Caco-2 (cell line): Measurements from ENCODE around the gene ATG7. TPM values are rescaled to one million over a fixed set of nuclear protein-coding genes. Genes with fewer than 3 reads are reported as not detected.

Experiments used
- BruUV-seq: library from RNA; stranded (reverse); fragments of 400-500 nt; replicated peaks from 2 replicates; lab custom pipeline; 2021; lab: Mats Ljungman, UMichigan
- CTCF ChIA-PET: fragments of 300-600 bp; sonication (Branson Sonifier 250); formaldehyde crosslinking; loops from one replicate; lab custom pipeline; 2022; ENCODE audit warnings: antibody characterized with exemption; lab: Charles Lee
- POLR2A ChIA-PET: fragments of 300-600 bp; sonication (Branson Sonifier 250); formaldehyde crosslinking; loops from one replicate; lab custom pipeline; 2022; ENCODE audit warnings: antibody characterized with exemption; lab: Charles Lee
- DNase-seq, 2 experiments: peaks; one replicate each; pipeline versions ENCODE4 v3.0.0 to v3.0.0-alpha.2; 2020 to 2022
- H3K27me3 ChIP-seq: replicated peaks from 2 replicates; pipeline ENCODE4 v1.6.0; 2011; ENCODE audit warnings: low read length; ENCODE audit not compliant: control insufficient read depth, insufficient read depth
- H3K36me3 ChIP-seq: 2 replicates; pipeline ENCODE4 v1.5.1; 2011; ENCODE audit warnings: low read length; ENCODE audit not compliant: control insufficient read depth, insufficient read depth
- H3K4me1 ChIP-seq: fragments of 250-450 bp; sonication (Bioruptor Pico); 2 replicates; pipeline ENCODE4 v1.5.1; 2020; ENCODE audit warnings: mild to moderate bottlenecking
- H3K4me3 ChIP-seq: 2 replicates; pipeline ENCODE4 v1.5.1; 2011; ENCODE audit warnings: low read depth, mild to moderate bottlenecking, control low read depth, low read length
- H3K9me3 ChIP-seq: fragments of 250-450 bp; sonication (Bioruptor Pico); 2 replicates; pipeline ENCODE4 v1.5.1; 2020; ENCODE audit warnings: mild to moderate bottlenecking, moderate library complexity
- H3K27ac Mint-ChIP-seq: one replicate; pipeline ENCODE4 v1.8.0; 2022; ENCODE audit warnings: mixed read lengths; ENCODE audit not compliant: unreplicated experiment
- H3K27me3 Mint-ChIP-seq: one replicate; pipeline ENCODE4 v1.8.0; 2022; ENCODE audit warnings: mixed read lengths; ENCODE audit not compliant: insufficient read depth, unreplicated experiment
- H3K36me3 Mint-ChIP-seq: one replicate; pipeline ENCODE4 v1.8.0; 2022; ENCODE audit warnings: mild to moderate bottlenecking, mixed read lengths; ENCODE audit not compliant: insufficient read depth, unreplicated experiment
- H3K4me1 Mint-ChIP-seq: one replicate; pipeline ENCODE4 v1.8.0; 2022; ENCODE audit warnings: low read depth, mixed read lengths; ENCODE audit not compliant: unreplicated experiment
- H3K4me3 Mint-ChIP-seq: one replicate; pipeline ENCODE4 v1.8.0; 2022; ENCODE audit warnings: mild to moderate bottlenecking, moderate library complexity, mixed read lengths; ENCODE audit not compliant: unreplicated experiment
- H3K9me3 Mint-ChIP-seq: one replicate; pipeline ENCODE4 v1.8.0; 2022; ENCODE audit warnings: mixed read lengths; ENCODE audit not compliant: unreplicated experiment
- CTCF ChIP-seq, 2 experiments: fragments of 200-600 bp in 1 of 2; IDR thresholded peaks; 1 replicate in 1 of 2; 2 replicates in 1 of 2; pipeline versions ENCODE4 v1.5.1 to v1.8.0; 2011 to 2022; ENCODE audit warnings: antibody characterized with exemption in 1 of 2, control low read depth in 1 of 2, inconsistent platforms in 1 of 2, low read depth in 1 of 2, low read length in 1 of 2, mild to moderate bottlenecking in 1 of 2, moderate library complexity in 1 of 2; ENCODE audit not compliant: insufficient read depth in 1 of 2, severe bottlenecking in 1 of 2, unreplicated experiment in 1 of 2
- intact Hi-C: fragments of 100-400 bp; cut with micrococcal nuclease; formaldehyde crosslinking; loops from one replicate; pipeline ENCODE4 v1.10.0; 2022; ENCODE audit not compliant: unreplicated experiment
- total RNA-seq: library from RNA; stranded (reverse); gene quantifications from 2 replicates; pipeline ENCODE4 v1.2.3, GENCODE V29; 2022

ATG7 gene
- total RNA-seq, 1 experiment from 2014 or later: 24.4 TPM

GRCh38 chr3:11300970-11301369, 28.8 kb downstream of the ATG7 start:
- ChIA-PET POLR2A (no interaction called here), CTCF (no interaction called here)
- Mint-ChIP-seq H3K27ac (no peak overlapping the region), H3K36me3 (peaks cover 17% of the 10 kb centered on the region), H3K27me3 (no peaks in the 10 kb centered on the region), H3K4me3 (no peak overlapping the region), H3K9me3 (no peaks in the 10 kb centered on the region), H3K4me1 (no peaks in the 10 kb centered on the region)
- no peak for DNase-seq
- intact Hi-C loops: no loop called here
- no peaks in the 10 kb centered on the region for H3K4me1 ChIP-seq
- no peaks in the 10 kb centered on the region for H3K9me3 ChIP-seq
- BruUV-seq: no TSS peak
- no peak overlapping the region for H3K4me3 ChIP-seq
- H3K36me3 ChIP-seq: peaks cover 1% of the 10 kb centered on the region; the same call in 1 of the 2 replicates
- no peak for TF ChIP-seq CTCF (IDR thresholded peaks at IDR 0.05; ENCODE audit: insufficient read depth in 1 of 2, low read depth in 1 of 2, low read length in 1 of 2, severe bottlenecking in 1 of 2, unreplicated experiment in 1 of 2)
- no peaks in the 10 kb centered on the region for H3K27me3 ChIP-seq

DNA sequence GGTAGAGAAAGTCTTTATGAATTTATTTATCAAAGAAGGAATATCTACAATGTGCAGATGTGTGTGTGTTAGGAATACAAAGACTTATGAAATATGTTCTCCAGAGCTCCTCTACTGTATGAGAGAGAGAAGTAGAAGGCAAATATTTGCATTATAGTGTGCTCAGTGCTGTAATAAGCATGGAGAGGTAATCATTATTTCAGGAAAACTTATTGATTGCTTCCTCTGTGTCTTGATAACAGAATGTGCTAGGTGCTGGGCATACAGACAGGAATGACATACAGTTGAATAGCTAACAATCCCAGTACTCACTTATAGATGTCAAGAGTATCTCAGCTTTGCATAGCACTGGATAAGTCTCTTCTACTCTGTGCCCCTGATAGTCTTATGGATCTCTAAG, 30.2 kb downstream of the ATG7 start:
- TF ChIP-seq CTCF (IDR thresholded peaks at IDR 0.05; ENCODE audit: insufficient read depth in 1 of 2, low read depth in 1 of 2, low read length in 1 of 2, severe bottlenecking in 1 of 2, unreplicated experiment in 1 of 2): no peak
- no peak for DNase-seq
- Histone ChIP-seq H3K4me3 (no peak overlapping the region), H3K27me3 (no peaks in the 10 kb centered on the region), H3K9me3 (no peaks in the 10 kb centered on the region), H3K36me3 (peaks cover 1% of the 10 kb centered on the region; the same call in 1 of the 2 replicates), H3K4me1 (no peaks in the 10 kb centered on the region)
- POLR2A ChIA-PET: no interaction called here
- Mint-ChIP-seq H3K27ac (no peak overlapping the region), H3K4me1 (no peaks in the 10 kb centered on the region), H3K27me3 (no peaks in the 10 kb centered on the region), H3K4me3 (no peak overlapping the region), H3K36me3 (peaks cover 17% of the 10 kb centered on the region), H3K9me3 (no peaks in the 10 kb centered on the region)
- CTCF ChIA-PET: interaction anchor here (0.6 kb wide), 1 partner anchor 44 kb away, joined by 3 read pairs; no protein-coding TSS in a partner anchor
- BruUV-seq: no TSS peak
- intact Hi-C loops: no loop called here

DNA sequence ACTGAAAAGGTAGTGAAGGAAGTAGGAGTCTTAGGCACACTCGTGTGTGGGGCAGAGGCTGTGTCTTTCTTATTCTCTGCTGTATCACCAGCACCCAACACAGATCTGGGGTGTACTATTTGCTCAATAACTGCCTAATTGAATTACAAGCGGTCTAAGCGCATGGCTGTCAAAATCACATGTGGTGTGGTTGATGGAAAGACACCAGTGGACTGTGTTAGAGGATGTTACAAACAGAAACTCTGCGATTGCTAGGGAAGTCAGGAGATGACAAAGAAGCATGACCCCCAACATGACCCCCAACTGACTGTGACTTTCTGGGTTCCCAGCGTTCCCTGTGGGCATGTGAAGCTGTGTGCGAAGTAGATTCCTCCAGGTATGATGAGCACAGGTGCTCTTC, 32.0 kb downstream of the ATG7 start:
- H3K36me3 Mint-ChIP-seq: peaks cover 24% of the 10 kb centered on the region
- POLR2A ChIA-PET: no interaction called here
- intact Hi-C loops: no loop called here
- no peaks in the 10 kb centered on the region for H3K27me3 Mint-ChIP-seq
- no peak for TF ChIP-seq CTCF (IDR thresholded peaks at IDR 0.05; ENCODE audit: insufficient read depth in 1 of 2, low read depth in 1 of 2, low read length in 1 of 2, severe bottlenecking in 1 of 2, unreplicated experiment in 1 of 2)
- DNase-seq: no peak
- Histone ChIP-seq H3K36me3 (peaks cover 1% of the 10 kb centered on the region; the same call in 1 of the 2 replicates), H3K27me3 (no peaks in the 10 kb centered on the region), H3K4me1 (no peaks in the 10 kb centered on the region), H3K4me3 (no peak overlapping the region), H3K9me3 (no peaks in the 10 kb centered on the region)
- H3K4me3 Mint-ChIP-seq: no peak overlapping the region
- H3K27ac Mint-ChIP-seq: no peak overlapping the region
- no TSS peak for BruUV-seq
- CTCF ChIA-PET: no interaction called here
- H3K9me3 Mint-ChIP-seq: no peaks in the 10 kb centered on the region
- H3K4me1 Mint-ChIP-seq: no peaks in the 10 kb centered on the region
